IPS-11a (cell line): ENCODE measurements around the gene SALL2.

ENCODE experiments used
- H3K4me3 ChIP-seq: one replicate; pipeline ENCODE4 v1.5.1; 2013; ENCODE audit warnings: low read depth, low read length, control low read depth

SALL2 gene

GRCh38 chr14:21528381-21529348 lies 2.5 kb upstream of the SALL2 start:
- H3K4me3 ChIP-seq = no peak overlapping the region

DNA sequence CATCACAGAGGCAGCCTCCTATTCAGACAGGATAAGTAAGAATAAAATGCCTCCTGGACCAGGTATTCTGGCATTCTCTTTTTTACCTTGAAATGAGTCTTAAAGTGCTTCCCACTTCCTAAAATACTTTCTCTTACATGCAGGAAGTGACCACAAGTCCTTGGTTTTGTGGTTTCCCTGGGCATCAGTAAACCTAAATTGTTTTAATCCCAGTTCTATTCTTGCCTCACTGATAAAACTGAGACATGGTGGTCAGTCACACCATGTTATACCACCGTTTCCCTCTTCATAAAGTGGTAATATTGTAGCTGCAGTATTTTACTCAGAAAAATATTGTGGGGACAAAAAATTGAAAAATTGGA lies 1.2 kb upstream of the SALL2 start:
- H3K4me3 ChIP-seq = peak overlapping the region; percentile 29

DNA sequence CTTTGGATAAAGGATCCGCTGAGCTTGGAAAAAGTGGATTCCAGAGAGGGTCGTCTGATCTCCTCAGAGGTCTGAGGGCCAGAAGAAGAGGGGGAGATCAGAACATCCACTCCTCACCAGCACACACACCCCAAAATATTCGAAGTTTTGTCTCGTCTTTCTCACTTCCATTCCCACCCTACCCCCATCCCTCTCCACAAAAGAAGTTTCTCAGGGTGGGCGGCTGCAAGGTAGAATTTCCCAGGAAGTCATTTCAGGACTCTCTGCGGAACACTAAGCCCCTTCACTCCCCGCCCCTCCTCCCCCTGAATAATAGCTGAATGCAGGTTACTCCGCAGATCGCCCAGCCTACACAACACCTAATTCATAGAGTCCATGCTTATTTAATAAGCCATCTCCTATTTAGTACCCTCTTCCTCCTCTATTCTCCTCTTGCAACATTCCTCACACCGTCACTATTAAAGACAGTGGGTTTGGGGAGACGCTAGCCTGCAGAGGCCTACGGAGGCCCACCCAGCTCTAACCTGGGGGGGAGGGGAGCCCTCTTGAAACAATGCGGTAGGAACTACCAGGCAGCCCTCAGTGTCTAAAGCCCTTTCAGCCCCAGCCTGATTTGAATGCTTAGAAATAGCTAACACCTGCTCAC lies 649 bp upstream of the SALL2 start:
- H3K4me3 ChIP-seq = peak overlapping the region; percentile 29

DNA sequence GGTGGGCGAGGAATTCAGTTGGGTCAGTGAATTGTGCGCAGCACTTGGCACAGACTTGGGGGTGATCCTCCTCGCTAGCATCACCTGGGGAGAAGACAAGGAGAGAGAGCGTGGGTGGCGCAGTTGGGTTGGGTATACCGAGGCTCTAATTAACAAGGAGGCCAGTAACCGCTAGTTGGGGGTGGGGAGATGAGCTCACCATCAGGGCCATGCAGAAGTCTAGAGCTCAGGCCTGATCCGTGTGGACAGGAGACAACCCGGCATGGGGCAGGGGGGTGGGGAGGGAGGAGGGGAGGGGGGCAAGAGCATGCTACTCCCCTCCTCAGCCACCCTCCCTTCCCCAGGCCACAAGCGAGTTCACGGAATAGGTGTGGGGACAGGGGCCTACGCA lies 580 bp downstream of the SALL2 start:
- peak overlapping the region; percentile 58 for H3K4me3 ChIP-seq

GRCh38 chr14:21524575-21525490 lies 1.3 kb downstream of the SALL2 start:
- H3K4me3 ChIP-seq = peak overlapping the region; percentile 28

GRCh38 chr14:21523203-21523602 lies 2.9 kb downstream of the SALL2 start:
- H3K4me3 ChIP-seq = no peak overlapping the region

GRCh38 chr14:21521501-21521900 lies 4.6 kb downstream of the SALL2 start:
- H3K4me3 ChIP-seq = no peak overlapping the region

GRCh38 chr14:21520767-21521166 lies 5.4 kb downstream of the SALL2 start:
- no peak overlapping the region for H3K4me3 ChIP-seq

DNA sequence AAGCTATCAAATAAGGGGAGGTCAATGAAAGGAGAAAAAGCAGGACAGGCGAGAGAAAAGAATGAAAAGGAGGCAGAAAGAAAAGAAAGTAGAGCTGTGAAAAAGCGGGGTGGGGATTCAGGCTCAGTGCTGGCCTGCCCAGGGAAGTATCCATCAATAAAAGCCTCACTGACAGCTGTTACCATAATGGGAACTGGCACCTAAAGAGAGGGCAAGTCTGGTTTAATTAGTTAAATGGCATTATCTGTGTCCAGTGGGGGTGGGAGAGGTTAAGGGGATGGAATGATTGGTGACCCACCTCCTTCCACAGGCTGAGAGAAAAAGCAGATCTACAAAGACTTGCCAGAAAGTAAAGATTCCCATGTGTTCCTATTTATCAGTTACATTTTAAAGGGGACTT lies 7.4 kb downstream of the SALL2 start:
- H3K4me3 ChIP-seq = no peak overlapping the region

- no peak overlapping the region for H3K4me3 ChIP-seq
Measured at GRCh38 chr14:21514341-21514740, 11.8 kb downstream of the SALL2 start.

DNA sequence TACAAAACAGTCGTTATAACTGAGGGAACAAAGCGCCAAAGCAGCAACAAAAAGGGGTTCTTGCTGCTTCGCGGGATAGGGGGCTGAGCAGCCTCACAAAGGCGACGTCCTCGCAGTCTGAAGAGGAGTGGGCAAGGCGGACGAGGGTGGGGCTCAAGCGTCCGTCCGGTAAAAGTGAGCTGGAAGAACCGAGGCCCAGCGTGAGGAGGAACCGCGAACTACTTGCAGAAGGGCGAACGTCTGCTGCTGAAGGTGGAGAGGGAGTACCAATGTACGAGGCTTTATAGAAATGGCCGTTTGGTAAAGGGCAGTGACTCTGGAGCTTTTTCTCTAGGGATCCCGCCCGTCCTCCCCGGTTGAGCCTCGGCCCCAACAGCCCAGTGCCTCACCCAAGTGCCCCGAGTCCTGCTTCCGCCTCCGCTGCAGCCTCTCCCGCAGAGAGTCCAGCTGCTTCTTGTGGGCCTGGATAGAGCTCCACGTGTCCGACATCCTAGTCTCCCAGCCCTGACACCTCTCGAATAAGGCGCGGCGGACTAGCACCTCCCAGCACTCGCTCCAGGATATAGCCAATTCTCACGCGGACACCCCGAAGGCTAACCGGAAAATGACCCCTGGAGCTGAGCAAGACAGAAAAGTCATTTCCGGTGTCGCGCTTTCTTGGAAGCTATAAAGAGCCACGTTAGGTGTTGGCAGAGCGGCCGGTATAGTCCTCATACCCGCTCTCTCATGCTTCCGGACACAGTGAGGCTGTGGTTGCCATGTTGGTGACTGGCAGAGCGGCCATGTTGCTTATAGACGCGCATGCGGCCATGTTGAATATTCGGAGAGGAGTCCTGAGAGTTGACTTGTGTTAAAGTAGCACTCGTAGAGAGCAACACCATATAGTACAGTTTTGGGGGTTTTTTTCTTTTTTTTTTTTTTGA lies 15.2 kb downstream of the SALL2 start, which contains the start of gene METTL3:
TSS of gene METTL3 (minus strand) at position 606 of the 923 bp plus-strand sequence. CDS start at position 489, 117 bp downstream.
- peak within 1 kb of the TSS; percentile 100 for H3K4me3 ChIP-seq

DNA sequence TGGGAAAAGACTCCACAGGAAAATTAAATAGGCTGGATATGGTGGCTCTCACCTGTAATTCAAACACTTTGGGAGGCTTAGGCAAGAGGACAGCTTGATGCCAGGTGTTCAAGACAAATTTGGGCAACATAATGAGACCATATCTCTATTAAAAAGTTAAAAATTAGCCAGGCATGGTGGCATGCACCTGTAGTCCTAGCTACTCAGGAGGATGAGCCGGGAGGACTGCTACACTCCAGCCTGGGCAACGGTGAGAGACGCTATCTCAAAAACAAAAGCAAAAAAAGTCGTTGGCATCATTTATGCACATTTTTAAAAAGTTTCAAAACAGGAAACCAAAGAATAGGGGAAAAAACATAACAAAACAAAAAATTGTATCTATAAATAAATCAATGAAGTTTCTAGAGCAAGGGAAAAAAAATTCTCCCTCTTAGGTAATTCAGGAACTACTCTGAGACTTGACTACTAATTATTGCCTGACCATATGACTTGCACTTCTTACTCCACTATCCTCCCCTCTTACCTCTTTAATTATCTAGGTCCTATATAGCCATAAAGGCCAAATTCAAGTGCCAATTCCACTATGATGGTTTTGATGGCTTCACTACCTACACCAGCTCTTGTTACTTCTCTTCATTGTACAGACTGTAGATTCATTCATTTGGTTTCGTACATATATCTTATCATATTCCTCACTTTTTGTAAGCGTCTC lies 16.6 kb downstream of the SALL2 start:
- H3K4me3 ChIP-seq = peak overlapping the region; percentile 100

GRCh38 chr14:21506557-21506956 lies 19.6 kb downstream of the SALL2 start:
- no peak overlapping the region for H3K4me3 ChIP-seq

DNA sequence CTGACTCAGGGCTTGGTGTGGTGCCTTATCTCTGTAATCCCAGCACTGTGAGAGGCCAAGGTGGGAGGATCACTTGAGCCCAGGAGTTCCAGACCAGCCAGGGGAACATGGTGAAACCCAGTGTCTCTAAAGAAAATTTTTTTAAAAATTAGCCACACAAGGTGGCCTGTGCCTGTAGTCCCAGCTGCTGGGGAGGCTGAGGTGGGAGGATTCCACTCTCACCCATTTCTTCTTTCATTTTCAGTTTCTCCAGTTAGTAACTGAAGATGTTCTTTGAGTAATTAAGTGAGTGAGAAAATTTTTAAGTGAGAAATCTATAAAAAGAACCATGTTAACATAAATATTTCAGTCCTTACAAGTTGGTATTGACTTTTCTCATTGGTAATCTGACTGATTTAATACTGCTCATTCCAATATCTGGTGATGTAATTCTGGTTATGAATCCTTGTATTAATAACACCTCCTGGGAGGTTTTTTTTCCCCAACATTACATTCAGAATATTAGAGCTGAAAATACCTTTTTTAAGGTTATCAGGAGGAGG lies 21.1 kb downstream of the SALL2 start:
- H3K4me3 ChIP-seq = no peak overlapping the region

DNA sequence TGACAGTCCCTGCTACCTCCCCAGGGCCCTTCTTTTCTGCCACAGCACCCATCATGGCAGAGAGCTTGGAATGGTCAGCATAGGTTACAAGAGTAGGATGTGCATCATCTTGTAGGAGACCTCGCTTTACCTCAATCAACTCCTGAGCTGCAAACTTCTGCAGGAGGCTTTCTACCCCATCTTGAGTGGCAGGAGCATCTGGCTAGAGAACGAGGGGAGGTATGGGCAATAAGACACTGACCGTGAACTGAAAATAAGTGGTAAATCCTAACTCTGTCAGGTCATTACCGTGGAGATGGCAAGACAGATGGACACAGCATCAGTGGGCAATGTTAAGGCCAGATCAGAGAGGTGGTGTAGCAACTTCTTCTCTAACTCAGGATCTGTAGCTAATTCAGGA lies 22.8 kb downstream of the SALL2 start:
- H3K4me3 ChIP-seq = no peak overlapping the region

DNA sequence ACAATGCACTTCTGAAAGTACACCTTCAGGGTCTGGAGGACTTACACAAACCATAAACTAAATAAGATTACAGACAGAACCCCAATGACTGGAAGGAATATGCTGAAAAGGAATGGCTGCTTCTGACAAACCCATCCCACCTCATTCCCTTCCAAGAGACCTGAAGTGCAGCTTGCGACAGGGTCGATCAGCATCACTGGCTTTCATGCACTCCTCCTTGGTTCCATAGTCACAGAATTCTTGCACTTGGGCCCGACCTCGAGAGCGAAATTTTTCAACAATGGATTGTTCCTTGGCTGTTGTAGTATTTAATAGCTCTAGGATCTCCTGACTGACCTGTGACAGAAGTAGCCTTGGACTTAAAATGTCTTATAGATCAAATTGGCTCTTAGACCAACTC lies 24.6 kb downstream of the SALL2 start:
- H3K4me3 ChIP-seq = no peak overlapping the region

DNA sequence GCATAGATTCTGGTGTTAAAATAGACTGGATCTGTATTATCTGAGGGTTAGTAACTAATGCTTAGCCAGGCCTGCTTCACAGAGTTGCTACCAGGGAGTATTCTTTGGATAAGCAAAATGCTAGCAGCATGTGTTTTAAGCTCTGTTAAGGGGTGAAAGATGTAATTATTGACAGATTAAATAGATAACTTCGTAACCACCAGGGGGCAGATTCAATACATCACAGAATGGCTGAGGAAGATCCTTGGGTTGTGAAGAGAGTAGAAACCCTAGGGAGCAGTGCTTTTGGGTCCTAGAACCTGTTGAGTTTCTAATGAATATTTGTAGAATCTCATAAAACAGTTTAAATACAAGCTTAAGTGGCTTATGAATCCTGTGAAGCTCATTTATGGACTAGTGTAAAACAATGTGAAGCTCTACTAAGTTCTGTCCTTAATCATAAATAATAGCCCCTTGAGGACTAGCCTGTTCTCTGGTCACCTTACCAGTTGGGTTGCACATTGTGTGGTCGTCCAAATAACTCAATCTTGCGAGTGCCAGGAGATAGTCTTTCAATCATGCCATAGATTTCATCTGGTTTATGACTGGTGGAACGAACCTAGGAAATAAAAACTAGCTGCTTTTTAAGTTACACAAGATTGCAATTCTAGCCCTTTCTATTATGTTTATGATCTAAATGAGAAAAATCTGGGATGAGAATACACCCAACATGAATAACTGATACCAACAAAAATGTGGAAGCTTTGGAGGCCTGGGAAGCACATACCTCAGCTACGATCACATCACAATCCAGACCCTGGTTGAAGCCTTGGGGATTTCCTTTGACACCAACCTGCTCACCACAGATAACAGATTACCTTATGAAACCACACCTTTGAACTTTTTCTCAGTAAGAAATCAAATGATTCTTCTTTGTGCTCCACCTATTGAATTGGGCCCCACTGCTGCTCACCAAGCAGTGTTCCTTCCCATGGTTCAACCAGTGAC lies 27.3 kb downstream of the SALL2 start:
- no peak overlapping the region for H3K4me3 ChIP-seq

DNA sequence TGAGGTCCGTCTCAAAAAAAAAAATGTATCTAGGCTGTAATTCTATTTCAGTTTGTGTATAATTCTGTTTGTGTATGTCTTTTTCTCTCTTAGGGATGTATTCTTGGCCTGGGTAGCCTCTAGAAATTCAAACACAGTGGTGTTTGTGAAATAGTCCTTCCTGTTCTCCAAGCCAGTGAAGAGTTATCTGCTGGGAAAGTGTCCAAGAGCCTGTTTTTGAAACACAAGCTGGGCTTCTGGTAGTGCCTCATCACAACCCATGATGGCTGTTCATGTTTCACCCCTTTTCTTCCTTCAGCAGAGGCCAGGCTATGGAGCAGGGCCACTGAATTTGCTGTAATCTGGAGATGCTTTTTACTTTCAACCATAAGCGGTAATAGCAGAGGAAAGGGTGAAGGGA lies 29.7 kb downstream of the SALL2 start:
- H3K4me3 ChIP-seq = no peak overlapping the region
